Panc1 (cell line): ENCODE measurements around the gene CCNA2.

Experiments used
- CTCF ChIP-seq: fragments of 450-650 bp; IDR thresholded peaks from 2 replicates; pipeline ENCODE4 v1.5.1; 2017; ENCODE audit warnings: mild to moderate bottlenecking
- SIN3A ChIP-seq: IDR thresholded peaks from 2 replicates; pipeline ENCODE4 v1.6.1; 2012; ENCODE audit warnings: low read depth, mild to moderate bottlenecking, low read length, moderate library complexity, borderline replicate concordance; ENCODE audit not compliant: insufficient read depth

- no peak for TF ChIP-seq CTCF
- TF ChIP-seq SIN3A, result no peak
Measured at GRCh38 chr4:121783210-121783609, 40.5 kb downstream of the CCNA2 start.
